ENCODE results near the gene ZFP36L2. TPM values are rescaled to one million over a fixed set of nuclear protein-coding genes. Genes with fewer than 3 reads are reported as not detected.

ZFP36L2 gene
- total and polyA plus RNA-seq, 10 of the 15 experiments (the other 5 are each of a cell fraction or from before 2014, with no cell fraction given): 4.3 to 64.9 (median 19.5) TPM

DNA sequence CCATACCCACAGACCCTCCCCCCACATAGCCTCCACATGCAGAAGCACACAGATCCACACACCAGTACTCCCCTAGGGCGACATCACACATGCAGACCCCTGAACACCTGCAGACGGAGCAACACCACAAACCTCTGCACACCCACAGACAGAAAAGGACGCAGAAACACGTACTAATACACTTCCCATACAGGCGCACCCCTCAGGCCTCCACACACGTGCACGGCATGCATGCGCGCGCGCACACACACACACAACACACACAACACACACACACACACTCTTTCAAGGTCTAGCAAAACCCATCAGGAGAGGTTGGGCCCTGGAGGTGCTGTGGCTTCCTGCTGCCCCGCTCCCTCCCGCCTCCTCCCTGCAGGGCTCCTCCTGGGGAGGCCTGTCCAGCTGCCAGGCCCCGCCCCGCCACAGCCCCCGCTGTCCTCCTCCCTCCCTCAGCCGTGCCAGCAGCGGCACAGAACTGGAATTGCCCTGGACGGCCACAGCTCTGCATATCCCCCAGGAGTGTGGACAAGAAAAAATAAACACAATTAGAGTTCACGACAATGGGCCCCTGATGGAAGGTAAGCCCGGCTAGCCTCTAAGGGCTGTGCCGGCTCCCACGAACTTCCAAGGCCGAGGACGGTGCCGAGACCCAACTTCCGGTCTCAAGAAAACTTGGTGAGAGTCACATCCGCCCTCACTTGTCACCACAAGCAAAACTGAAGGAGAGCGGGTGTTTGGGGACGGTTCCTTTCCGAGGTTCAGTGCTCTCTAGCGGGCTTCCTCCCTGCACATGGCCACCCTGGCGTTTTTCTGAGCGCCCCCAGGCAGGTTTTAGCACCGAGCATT lies 6.8 kb downstream of the ZFP36L2 start (continued):
- TF ChIP-seq, protein P1, sequence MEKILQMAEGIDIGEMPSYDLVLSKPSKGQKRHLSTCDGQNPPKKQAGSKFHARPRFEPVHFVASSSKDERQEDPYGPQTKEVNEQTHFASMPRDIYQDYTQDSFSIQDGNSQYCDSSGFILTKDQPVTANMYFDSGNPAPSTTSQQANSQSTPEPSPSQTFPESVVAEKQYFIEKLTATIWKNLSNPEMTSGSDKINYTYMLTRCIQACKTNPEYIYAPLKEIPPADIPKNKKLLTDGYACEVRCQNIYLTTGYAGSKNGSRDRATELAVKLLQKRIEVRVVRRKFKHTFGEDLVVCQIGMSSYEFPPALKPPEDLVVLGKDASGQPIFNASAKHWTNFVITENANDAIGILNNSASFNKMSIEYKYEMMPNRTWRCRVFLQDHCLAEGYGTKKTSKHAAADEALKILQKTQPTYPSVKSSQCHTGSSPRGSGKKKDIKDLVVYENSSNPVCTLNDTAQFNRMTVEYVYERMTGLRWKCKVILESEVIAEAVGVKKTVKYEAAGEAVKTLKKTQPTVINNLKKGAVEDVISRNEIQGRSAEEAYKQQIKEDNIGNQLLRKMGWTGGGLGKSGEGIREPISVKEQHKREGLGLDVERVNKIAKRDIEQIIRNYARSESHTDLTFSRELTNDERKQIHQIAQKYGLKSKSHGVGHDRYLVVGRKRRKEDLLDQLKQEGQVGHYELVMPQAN (conservative IDR thresholded peaks at IDR 0.05): peak; percentile 56
- TF ChIP-seq ZNF622 (IDR thresholded peaks at IDR 0.05): no peak
- TF ChIP-seq, protein P2, sequence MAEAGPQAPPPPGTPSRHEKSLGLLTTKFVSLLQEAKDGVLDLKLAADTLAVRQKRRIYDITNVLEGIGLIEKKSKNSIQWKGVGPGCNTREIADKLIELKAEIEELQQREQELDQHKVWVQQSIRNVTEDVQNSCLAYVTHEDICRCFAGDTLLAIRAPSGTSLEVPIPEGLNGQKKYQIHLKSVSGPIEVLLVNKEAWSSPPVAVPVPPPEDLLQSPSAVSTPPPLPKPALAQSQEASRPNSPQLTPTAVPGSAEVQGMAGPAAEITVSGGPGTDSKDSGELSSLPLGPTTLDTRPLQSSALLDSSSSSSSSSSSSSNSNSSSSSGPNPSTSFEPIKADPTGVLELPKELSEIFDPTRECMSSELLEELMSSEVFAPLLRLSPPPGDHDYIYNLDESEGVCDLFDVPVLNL (IDR thresholded peaks at IDR 0.05; ENCODE audit: low read depth, low read length): 0 out of 2 replicates have a peak, but pooled peaks have one; percentile 10
- TF ChIP-seq PAX5 (IDR thresholded peaks at IDR 0.05; ENCODE audit: borderline replicate concordance, low read depth, low read length): peak; percentile 75
- TF ChIP-seq, protein P3, sequence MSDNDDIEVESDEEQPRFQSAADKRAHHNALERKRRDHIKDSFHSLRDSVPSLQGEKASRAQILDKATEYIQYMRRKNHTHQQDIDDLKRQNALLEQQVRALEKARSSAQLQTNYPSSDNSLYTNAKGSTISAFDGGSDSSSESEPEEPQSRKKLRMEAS (IDR thresholded peaks at IDR 0.05; ENCODE audit: low read depth, low read length): peak; percentile 44
- TF ChIP-seq, protein P4, sequence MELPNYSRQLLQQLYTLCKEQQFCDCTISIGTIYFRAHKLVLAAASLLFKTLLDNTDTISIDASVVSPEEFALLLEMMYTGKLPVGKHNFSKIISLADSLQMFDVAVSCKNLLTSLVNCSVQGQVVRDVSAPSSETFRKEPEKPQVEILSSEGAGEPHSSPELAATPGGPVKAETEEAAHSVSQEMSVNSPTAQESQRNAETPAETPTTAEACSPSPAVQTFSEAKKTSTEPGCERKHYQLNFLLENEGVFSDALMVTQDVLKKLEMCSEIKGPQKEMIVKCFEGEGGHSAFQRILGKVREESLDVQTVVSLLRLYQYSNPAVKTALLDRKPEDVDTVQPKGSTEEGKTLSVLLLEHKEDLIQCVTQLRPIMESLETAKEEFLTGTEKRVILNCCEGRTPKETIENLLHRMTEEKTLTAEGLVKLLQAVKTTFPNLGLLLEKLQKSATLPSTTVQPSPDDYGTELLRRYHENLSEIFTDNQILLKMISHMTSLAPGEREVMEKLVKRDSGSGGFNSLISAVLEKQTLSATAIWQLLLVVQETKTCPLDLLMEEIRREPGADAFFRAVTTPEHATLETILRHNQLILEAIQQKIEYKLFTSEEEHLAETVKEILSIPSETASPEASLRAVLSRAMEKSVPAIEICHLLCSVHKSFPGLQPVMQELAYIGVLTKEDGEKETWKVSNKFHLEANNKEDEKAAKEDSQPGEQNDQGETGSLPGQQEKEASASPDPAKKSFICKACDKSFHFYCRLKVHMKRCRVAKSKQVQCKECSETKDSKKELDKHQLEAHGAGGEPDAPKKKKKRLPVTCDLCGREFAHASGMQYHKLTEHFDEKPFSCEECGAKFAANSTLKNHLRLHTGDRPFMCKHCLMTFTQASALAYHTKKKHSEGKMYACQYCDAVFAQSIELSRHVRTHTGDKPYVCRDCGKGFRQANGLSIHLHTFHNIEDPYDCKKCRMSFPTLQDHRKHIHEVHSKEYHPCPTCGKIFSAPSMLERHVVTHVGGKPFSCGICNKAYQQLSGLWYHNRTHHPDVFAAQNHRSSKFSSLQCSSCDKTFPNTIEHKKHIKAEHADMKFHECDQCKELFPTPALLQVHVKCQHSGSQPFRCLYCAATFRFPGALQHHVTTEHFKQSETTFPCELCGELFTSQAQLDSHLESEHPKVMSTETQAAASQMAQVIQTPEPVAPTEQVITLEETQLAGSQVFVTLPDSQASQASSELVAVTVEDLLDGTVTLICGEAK (IDR thresholded peaks at IDR 0.05; ENCODE audit: borderline replicate concordance): peak; percentile 90; the same call in 1 of the 2 replicates
- TF ChIP-seq SUZ12 (IDR thresholded peaks at IDR 0.05; ENCODE audit: unreplicated experiment): no peak
- TF ChIP-seq ATF7 (IDR thresholded peaks at IDR 0.05; ENCODE audit: low read depth): peak; percentile 8; the same call in 1 of the 2 replicates
- no peak for TF ChIP-seq NR2F1 (conservative IDR thresholded peaks at IDR 0.05)
- peak; percentile 68; the same call in 1 of the 2 replicates for TF ChIP-seq SPI1 (IDR thresholded peaks at IDR 0.05; ENCODE audit: borderline replicate concordance, insufficient read depth, low read depth, low read length)
- TF ChIP-seq RCOR1 (conservative IDR thresholded peaks at IDR 0.05; ENCODE audit: low read depth, low read length): 0 out of 2 replicates have a peak, but pooled peaks have one; percentile 55
- TF ChIP-seq GATAD2B (conservative IDR thresholded peaks at IDR 0.05; ENCODE audit: low read depth): peak; percentile 53
- TF ChIP-seq SRF (IDR thresholded peaks at IDR 0.05; ENCODE audit: low read depth in 2 of 2, low read length in 2 of 2): no peak
- TF ChIP-seq, protein P5, sequence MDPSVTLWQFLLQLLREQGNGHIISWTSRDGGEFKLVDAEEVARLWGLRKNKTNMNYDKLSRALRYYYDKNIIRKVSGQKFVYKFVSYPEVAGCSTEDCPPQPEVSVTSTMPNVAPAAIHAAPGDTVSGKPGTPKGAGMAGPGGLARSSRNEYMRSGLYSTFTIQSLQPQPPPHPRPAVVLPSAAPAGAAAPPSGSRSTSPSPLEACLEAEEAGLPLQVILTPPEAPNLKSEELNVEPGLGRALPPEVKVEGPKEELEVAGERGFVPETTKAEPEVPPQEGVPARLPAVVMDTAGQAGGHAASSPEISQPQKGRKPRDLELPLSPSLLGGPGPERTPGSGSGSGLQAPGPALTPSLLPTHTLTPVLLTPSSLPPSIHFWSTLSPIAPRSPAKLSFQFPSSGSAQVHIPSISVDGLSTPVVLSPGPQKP (IDR thresholded peaks at IDR 0.05; ENCODE audit: low read depth, low read length): peak; percentile 57; the same call in 1 of the 2 replicates
- 0 out of 2 replicates have a peak, but pooled peaks have one; percentile 45 for TF ChIP-seq TCF3 (IDR thresholded peaks at IDR 0.05; ENCODE audit: borderline replicate concordance, insufficient read depth, low read depth, low read length)
- no peak for TF ChIP-seq ZNF274 (IDR thresholded peaks at IDR 0.05; ENCODE audit: insufficient read depth, insufficient read length)
- peak; percentile 92; the same call in 1 of the 2 replicates for TF ChIP-seq HDGF (IDR thresholded peaks at IDR 0.05)
- TF ChIP-seq SP1 (IDR thresholded peaks at IDR 0.05; ENCODE audit: low read depth, low read length): peak; percentile 19
- peak; percentile 93 for TF ChIP-seq ZNF24 (IDR thresholded peaks at IDR 0.05)
- no peak for TF ChIP-seq NFXL1 (IDR thresholded peaks at IDR 0.05; ENCODE audit: borderline replicate concordance)
- TF ChIP-seq YY1 (IDR thresholded peaks at IDR 0.05; ENCODE audit: low read depth, low read length): peak; percentile 78; the same call in 1 of the 2 replicates
